HL-60 (cell line): ENCODE measurements around the gene DLX6.

ENCODE experiments used
- DNase-seq, 2 experiments: peaks; one replicate each; pipeline ENCODE4 v3.0.0-alpha.2; 2010 to 2020; ENCODE audit warnings: low read depth in 1 of 2, low spot score in 1 of 2
- H3K27ac ChIP-seq: fragments of 250-450 bp; sonication (Bioruptor Pico); replicated peaks from 2 replicates; pipeline ENCODE4 v1.5.1; 2020; ENCODE audit warnings: mild to moderate bottlenecking, moderate library complexity
- H3K27me3 ChIP-seq: fragments of 250-450 bp; sonication (Bioruptor Pico); 2 replicates; pipeline ENCODE4 v1.5.1; 2021; ENCODE audit warnings: mild to moderate bottlenecking, moderate library complexity; ENCODE audit not compliant: insufficient read depth, poor library complexity, severe bottlenecking
- H3K4me3 ChIP-seq: replicated peaks from 2 replicates; pipeline ENCODE4 v1.5.1; 2011; ENCODE audit warnings: mild to moderate bottlenecking, control low read depth, low read length; ENCODE audit not compliant: insufficient read depth
- GABPA ChIP-seq: IDR thresholded peaks from 2 replicates; pipeline ENCODE4 v1.6.1; 2012; ENCODE audit warnings: low read depth
- POLR2AphosphoS5 ChIP-seq: IDR thresholded peaks from 2 replicates; pipeline ENCODE4 v1.6.1; 2012; ENCODE audit warnings: low read depth
- SPI1 ChIP-seq: IDR thresholded peaks from 2 replicates; pipeline ENCODE4 v1.6.1; 2012; ENCODE audit warnings: low read depth, mild to moderate bottlenecking, borderline replicate concordance
- TF ChIP-seq, protein P1 (sequence below): IDR thresholded peaks from one replicate; pipeline ENCODE4 v1.5.1; 2011; ENCODE audit warnings: low read length, control low read depth, inconsistent platforms; ENCODE audit not compliant: insufficient read depth
- TF ChIP-seq, protein P2 (sequence below): IDR thresholded peaks from 2 replicates; pipeline ENCODE4 v1.6.1; 2012; ENCODE audit warnings: low read depth; ENCODE audit not compliant: insufficient replicate concordance

The DLX6 gene

DNA sequence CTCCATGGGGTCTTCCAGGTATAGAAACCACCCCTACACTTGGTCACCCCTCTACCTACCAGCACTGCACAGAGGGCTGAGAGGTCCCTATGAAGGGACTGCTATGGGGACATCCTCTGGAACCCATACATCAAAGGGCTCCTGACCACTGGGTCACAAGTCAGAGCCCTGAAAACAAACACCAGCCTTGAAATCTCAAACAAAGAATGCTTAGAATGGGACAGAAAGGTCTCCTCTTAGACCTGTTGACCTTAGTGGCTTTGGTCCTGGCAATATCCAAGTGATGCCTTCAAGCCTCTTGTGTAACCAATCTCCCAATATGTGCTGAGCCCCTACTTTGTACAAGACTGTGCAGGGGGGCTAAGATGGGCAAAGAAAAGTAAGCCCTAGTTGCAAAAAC is 34.6 kb upstream of the DLX6 start:
- H3K27ac ChIP-seq: no peak overlapping the region
- TF ChIP-seq, protein P1, sequence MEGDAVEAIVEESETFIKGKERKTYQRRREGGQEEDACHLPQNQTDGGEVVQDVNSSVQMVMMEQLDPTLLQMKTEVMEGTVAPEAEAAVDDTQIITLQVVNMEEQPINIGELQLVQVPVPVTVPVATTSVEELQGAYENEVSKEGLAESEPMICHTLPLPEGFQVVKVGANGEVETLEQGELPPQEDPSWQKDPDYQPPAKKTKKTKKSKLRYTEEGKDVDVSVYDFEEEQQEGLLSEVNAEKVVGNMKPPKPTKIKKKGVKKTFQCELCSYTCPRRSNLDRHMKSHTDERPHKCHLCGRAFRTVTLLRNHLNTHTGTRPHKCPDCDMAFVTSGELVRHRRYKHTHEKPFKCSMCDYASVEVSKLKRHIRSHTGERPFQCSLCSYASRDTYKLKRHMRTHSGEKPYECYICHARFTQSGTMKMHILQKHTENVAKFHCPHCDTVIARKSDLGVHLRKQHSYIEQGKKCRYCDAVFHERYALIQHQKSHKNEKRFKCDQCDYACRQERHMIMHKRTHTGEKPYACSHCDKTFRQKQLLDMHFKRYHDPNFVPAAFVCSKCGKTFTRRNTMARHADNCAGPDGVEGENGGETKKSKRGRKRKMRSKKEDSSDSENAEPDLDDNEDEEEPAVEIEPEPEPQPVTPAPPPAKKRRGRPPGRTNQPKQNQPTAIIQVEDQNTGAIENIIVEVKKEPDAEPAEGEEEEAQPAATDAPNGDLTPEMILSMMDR: no peak
- no peak for DNase-seq
- peaks cover 4% of the 10 kb centered on the region for H3K27me3 ChIP-seq
- H3K4me3 ChIP-seq: no peak overlapping the region

DNA sequence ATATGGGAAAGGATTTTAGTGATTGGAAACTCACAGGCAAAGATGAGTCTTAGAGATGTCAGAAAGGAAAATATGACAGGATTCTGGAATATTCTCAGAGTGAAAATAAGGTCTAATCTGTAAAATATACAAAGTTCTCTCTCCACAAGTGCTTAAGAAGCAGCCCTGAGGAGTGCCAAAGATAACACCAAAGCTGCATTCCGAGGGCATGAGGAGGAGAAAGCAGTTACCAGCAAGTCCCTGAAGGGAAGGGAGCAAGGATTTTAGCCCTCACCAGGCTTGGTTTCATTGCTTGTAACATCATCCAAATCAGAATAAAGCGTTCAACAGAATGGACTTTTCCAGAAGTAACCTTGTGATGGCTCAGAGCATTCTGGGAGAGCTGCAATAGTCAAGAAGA is 31.4 kb upstream of the DLX6 start:
- Histone ChIP-seq H3K27ac (no peak overlapping the region), H3K4me3 (no peak overlapping the region), H3K27me3 (peaks cover 7% of the 10 kb centered on the region)
- TF ChIP-seq GABPA (no peak), SPI1 (no peak), POLR2AphosphoS5 (no peak)
- TF ChIP-seq, protein P1: no peak
- TF ChIP-seq, protein P2, sequence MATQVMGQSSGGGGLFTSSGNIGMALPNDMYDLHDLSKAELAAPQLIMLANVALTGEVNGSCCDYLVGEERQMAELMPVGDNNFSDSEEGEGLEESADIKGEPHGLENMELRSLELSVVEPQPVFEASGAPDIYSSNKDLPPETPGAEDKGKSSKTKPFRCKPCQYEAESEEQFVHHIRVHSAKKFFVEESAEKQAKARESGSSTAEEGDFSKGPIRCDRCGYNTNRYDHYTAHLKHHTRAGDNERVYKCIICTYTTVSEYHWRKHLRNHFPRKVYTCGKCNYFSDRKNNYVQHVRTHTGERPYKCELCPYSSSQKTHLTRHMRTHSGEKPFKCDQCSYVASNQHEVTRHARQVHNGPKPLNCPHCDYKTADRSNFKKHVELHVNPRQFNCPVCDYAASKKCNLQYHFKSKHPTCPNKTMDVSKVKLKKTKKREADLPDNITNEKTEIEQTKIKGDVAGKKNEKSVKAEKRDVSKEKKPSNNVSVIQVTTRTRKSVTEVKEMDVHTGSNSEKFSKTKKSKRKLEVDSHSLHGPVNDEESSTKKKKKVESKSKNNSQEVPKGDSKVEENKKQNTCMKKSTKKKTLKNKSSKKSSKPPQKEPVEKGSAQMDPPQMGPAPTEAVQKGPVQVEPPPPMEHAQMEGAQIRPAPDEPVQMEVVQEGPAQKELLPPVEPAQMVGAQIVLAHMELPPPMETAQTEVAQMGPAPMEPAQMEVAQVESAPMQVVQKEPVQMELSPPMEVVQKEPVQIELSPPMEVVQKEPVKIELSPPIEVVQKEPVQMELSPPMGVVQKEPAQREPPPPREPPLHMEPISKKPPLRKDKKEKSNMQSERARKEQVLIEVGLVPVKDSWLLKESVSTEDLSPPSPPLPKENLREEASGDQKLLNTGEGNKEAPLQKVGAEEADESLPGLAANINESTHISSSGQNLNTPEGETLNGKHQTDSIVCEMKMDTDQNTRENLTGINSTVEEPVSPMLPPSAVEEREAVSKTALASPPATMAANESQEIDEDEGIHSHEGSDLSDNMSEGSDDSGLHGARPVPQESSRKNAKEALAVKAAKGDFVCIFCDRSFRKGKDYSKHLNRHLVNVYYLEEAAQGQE: no peak
- DNase-seq: no peak

DNA sequence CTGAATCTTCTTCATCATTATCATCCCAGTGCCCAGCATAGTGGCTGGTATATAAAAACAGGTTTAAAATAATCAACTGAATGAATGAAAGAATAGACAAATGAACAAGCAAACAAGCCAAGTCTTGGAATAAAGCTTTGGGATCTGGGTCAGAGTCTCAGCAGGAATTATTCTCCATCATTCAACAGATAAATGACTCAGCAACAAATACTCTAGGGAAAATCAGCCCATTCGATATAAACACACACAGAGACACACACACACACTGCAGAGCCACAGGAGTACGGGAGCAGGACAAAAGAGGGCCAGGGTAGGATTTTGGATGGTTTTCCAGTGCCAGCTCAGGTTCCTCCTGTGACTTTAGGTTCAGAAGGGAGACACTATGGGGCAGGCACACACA is 29.2 kb upstream of the DLX6 start:
- TF ChIP-seq, protein P1: no peak
- TF ChIP-seq GABPA: no peak
- H3K4me3 ChIP-seq: no peak overlapping the region
- no peak overlapping the region for H3K27ac ChIP-seq
- no peak for DNase-seq
- peaks cover 9% of the 10 kb centered on the region for H3K27me3 ChIP-seq

DNA sequence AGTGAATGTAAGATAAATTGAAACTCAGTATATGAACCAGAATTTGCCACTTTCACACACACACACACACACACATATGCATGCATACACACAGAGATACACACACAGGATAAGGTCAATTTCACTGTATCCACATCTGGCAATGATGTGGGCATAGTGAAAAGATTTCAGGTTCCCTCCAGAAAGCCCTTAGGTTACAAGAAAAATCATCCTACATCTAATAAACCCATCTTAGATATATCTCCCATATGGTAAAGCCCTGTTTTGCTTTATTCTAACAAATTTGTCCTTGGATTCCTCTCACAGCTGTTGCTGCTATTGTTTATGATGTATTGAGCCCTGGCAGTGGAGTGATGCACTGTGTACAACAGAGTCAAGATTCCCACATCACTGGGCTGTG is 27.9 kb upstream of the DLX6 start:
- TF ChIP-seq, protein P2: no peak
- TF ChIP-seq, protein P1: no peak
- Histone ChIP-seq H3K27me3 (peaks cover 9% of the 10 kb centered on the region), H3K27ac (no peak overlapping the region), H3K4me3 (no peak overlapping the region)
- no peak for DNase-seq
